Esophagus muscularis mucosa (tissue), 3 donors: Measurements from ENCODE around the gene MCM7.

Experiments used
- CTCF ChIP-seq, 3 experiments: fragments of 200-600 bp in 2 of 3; fragments of 450-650 bp in 1 of 3; sonication (generic) in 2 of 3; IDR thresholded peaks; one replicate each; pipeline ENCODE4 v1.5.1; 2017 to 2019; ENCODE audit warnings: antibody characterized with exemption in 3 of 3, mild to moderate bottlenecking in 2 of 3, moderate library complexity in 1 of 3
- POLR2AphosphoS5 ChIP-seq, 2 donors: sonication (generic); formaldehyde crosslinking; IDR thresholded peaks; one replicate each; pipeline ENCODE4 v1.6.1; 2017; ENCODE audit warnings: antibody characterized with exemption in 2 of 2

DNA sequence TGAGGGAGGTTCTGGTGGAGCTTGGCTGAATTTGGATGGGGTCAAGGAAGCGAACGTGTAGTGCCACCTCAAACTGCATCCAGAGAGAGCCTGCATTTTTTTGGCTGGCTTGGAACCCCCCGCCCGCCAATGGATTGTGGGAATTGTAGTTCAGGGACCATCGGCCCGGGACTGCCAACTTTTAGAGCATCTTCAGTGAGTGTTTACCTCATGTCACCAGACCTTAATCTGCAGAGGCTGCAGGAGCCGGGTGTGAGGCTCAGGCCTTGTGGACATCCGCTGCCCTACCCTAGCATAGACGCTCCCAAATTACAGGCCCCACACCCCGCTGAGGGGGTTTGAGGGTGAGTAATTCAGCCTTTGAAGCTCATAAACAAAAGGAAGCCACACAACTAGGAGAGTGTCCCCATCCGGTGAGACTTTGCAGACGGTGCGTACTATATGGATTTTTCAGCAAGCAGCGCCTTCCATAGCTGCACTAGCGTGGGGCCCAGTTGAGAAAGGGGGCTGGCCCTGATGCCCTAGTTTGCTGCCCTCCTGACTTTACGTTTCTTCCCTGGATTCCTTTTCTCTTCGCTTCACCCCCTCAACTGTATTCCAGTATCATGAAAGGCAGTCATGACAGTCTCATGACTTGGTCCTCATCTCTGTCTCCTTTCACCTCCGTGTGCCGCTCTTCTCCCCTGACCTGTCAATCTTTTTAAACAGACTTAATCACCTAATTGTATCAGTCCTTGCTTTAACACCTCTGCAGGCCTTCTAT, 19.0 kb upstream of the MCM7 start:
- TF ChIP-seq CTCF (IDR thresholded peaks at IDR 0.05) (no peak), POLR2AphosphoS5 (IDR thresholded peaks at IDR 0.05) (peak in 1 of 2 donors; percentile 41)
